Measurements from ENCODE around the gene ZNF689. TPM values are rescaled to one million over a fixed set of nuclear protein-coding genes. Genes with fewer than 3 reads are reported as not detected.

Gene ZNF689
- total RNA-seq, 3 donors from 2014 or later = 7.0 to 15.4 (median 12.8) TPM

DNA sequence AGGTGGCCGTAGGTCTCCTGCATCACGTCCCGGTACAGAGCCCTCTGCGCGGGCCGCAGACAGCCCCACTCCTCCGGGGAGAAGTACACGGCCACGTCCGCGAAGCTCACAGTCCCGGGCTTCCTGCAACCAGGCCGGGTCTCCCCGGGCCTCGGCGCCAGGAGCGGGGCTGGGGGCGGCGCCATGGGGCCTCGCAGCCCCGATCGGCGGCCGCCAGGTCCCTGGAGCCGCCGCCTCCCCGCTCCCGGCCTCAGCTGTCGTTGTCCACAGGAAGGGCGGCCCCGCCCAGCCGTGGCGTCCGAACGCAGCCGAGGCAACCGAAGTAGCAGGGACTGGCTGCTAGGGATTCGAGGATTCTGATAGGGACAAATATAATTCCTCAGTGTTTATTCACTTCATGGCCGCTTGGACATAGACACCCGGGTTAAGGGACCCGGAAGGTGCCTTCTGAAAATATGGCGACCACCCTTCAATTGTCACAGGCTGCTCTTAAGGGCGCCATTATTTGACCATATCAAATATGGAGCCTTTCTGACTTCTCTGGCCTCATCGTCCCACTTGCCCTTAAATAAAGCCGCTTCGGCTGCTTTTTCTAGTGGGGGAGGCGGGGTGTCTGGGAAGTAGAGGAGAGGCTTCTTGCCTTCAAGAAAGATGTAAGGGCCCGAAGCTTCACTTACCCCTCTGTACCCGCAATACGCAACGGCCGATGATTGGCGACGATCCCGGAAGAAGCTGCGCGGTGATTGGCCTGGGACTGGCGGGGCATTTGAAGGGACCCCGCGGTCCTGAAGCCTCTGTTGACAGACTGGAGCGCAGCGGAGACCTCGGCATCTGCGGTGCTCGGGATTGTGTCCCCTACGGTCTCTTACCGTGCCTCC, 38.5 kb downstream of the ZNF689 start, which contains the start of gene ZNF688:
TSS of gene ZNF688 (minus strand) at position 270 of the 878 bp plus-strand sequence. CDS start at position 185, 85 bp downstream.
- Histone ChIP-seq H3K36me3 (no peaks in the 10 kb centered on the region), H3K9me3 (no peaks in the 10 kb centered on the region), H3K4me1 (peaks cover 3 to 8% of the 10 kb centered on the region in 2 donors), H3K27me3 (no peaks in the 10 kb centered on the region), H3K27ac (peak within 1 kb of the TSS; percentile 98), H3K4me3 (peak within 1 kb of the TSS; percentile 80 to 89 (median 84))
- intact Hi-C loops (cut with DNase I; ENCODE audit: low total_unique reads) = no loop called here
- DNase-seq (ENCODE audit: low spot score in 2 of 2) = peak; percentile 95 to 97
- TF ChIP-seq POLR2AphosphoS5 (IDR thresholded peaks at IDR 0.05) = peak; percentile 56 to 90 (median 85)
- no peak for TF ChIP-seq POLR2A (IDR thresholded peaks at IDR 0.05)
- peak in 1 of 3 donors; percentile 24 for TF ChIP-seq CTCF (IDR thresholded peaks at IDR 0.05)

DNA sequence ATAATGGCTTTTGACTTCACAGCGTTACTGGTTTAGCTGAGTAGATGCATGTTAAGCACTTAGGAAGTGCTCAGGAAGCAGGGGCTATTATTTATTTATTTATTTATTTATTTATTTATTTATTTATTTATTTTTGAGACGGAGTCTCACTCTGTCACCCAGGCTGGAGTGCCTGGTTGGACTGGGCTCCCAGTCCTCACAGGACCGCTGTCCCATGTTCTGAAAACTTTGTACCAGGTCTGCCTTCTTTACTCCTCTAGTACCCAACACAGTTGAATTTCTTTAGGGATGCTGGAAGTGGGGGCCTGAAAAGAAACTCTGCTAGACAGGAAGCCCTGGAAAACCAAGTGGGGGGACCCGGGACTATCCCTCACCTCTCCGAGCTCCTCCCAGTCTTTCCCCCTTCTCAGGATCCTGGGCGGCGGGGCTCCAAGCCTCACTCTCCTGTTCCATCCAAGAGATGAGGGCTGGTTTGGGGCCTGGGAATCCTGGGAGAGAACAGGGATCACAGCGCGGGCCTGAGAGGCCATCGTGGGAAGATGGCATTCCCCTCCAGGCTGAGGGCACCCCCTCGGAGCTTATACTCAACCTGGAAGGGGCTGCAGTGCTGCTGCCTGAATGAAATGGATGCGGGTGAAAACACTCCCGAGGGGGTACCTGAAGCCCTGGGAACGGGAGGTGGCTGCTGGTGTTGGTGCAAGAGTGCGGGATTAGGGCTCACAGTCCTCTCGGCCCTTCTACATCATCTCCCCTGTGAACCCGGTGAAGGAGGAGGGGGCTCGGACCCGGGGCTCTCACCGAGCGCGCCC, 39.3 kb downstream of the ZNF689 start:
- Histone ChIP-seq H3K4me1 (peaks cover 3 to 8% of the 10 kb centered on the region in 2 donors), H3K36me3 (no peaks in the 10 kb centered on the region), H3K27me3 (no peaks in the 10 kb centered on the region), H3K27ac (peak overlapping the region; percentile 98), H3K4me3 (peak overlapping the region; percentile 80 to 89 (median 84)), H3K9me3 (no peaks in the 10 kb centered on the region)
- intact Hi-C loops (cut with DNase I; ENCODE audit: low total_unique reads) = no loop called here
- DNase-seq (ENCODE audit: low spot score in 2 of 2) = no peak
- no peak for TF ChIP-seq CTCF (IDR thresholded peaks at IDR 0.05)
- no peak for TF ChIP-seq POLR2A (IDR thresholded peaks at IDR 0.05)
- TF ChIP-seq POLR2AphosphoS5 (IDR thresholded peaks at IDR 0.05) = no peak

DNA sequence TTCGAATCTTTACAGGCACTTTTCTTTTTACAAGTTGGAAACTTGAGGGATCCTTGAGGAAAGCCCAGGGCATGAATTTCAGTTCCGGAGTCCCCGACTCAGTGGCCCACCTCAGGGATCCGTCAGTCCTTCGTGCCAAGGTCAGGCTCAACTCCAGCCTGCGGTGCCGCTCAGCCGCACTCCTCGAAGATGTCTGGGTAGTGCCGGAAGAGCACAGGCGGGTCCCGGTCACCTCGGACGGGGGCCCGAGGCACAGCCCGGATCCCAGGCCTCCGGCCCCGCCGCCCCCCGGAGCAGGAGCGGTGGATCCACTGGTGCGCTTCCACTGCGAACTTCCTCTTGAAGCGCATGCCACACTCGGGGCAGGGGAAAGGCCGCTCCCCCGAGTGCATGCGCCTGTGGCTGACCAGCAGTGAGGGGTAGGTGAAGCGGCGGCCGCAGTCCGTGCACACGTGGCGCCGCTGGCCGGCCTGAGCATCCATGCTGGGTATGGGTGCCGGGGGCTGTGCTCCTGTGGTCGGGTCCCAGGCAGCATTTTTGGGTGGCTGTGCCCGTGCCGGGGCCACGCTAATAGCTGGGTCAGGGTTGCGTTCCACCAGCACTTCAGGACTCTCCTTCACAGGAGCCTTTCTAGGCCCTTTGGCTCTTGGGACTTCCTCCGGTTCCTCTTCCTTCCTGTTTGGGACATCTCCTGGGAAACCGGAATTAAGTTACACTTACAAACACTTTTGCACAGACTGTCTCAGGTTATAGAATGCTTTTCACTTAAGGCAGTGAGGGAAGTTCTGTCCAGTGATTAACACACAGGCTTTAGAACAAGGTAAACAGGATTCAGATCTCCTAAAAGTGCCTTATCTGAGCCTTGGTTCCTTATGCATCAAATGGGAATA, 40.2 kb downstream of the ZNF689 start:
- Histone ChIP-seq H3K27me3 (no peaks in the 10 kb centered on the region), H3K36me3 (no peaks in the 10 kb centered on the region), H3K4me3 (peak overlapping the region in 2 of 3 donors; percentile 84 to 89), H3K9me3 (no peaks in the 10 kb centered on the region), H3K4me1 (peaks cover 3 to 8% of the 10 kb centered on the region in 2 donors), H3K27ac (peak overlapping the region; percentile 49 to 98)
- TF ChIP-seq CTCF (IDR thresholded peaks at IDR 0.05) (no peak), POLR2AphosphoS5 (IDR thresholded peaks at IDR 0.05) (no peak), POLR2A (IDR thresholded peaks at IDR 0.05) (no peak)
- intact Hi-C loops (cut with DNase I; ENCODE audit: low total_unique reads) = no loop called here
- no peak for DNase-seq (ENCODE audit: low spot score in 2 of 2)

DNA sequence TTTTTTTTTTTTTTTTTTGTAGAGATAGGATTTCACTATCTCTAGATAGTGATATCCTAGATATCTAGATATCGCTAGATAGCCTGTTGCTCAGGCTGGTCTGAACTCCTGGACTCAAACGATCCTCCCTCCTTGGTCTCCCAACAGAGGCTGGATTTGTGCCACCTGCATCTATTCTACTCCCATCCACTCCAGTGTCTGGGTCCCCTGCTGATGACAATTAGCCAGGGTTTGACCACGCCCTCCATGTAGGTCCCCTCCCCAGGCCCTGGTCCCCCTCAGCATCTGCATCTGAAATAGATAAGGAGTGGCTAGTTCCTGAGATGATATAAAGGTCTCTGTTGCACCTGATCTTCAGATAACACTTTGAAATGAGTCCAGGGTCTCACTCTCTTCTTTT, 40.9 kb downstream of the ZNF689 start:
- TF ChIP-seq POLR2A (IDR thresholded peaks at IDR 0.05) (no peak), CTCF (IDR thresholded peaks at IDR 0.05) (no peak), POLR2AphosphoS5 (IDR thresholded peaks at IDR 0.05) (no peak)
- intact Hi-C loops (cut with DNase I; ENCODE audit: low total_unique reads) = no loop called here
- Histone ChIP-seq H3K4me3 (no peak overlapping the region), H3K4me1 (peaks cover 3 to 8% of the 10 kb centered on the region in 2 donors), H3K27ac (no peak overlapping the region), H3K9me3 (no peaks in the 10 kb centered on the region), H3K27me3 (no peaks in the 10 kb centered on the region), H3K36me3 (no peaks in the 10 kb centered on the region)
- no peak for DNase-seq (ENCODE audit: low spot score in 2 of 2)
